GM18505 (cell line): ENCODE data around the gene PCBP4.

Experiments used
- ATAC-seq: cut with Tn5 transposase; IDR thresholded peaks from one replicate; pipeline ENCODE4 v1.9.1; 2021; ENCODE audit not compliant: unreplicated experiment
- POLR2A ChIP-seq: IDR thresholded peaks from 4 replicates; pipeline ENCODE4 v1.6.1; 2011; ENCODE audit warnings: borderline replicate concordance; ENCODE audit not compliant: insufficient read depth, insufficient read length; ENCODE audit errors: extremely low read depth

Gene PCBP4

DNA sequence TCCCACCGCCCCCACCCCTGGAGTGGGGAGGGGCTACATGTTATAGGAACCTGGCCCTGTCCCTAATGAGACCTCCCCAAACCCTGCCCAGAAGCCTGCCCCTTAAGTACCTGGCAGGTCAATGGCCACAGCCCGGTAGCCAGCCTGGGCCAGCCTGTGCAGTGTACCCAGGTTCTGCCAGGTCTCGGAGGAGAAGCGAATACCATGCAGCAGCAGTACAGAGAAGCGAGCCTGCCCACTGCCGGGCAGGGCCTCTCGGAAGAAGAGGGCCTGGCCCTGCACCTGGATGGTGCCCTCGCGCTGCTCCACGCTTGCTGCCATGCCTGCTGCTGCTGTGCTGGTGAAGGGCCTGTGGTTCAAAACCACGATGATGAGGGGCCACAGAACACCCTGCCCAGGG lies 4.1 kb upstream of the PCBP4 start:
- TF ChIP-seq POLR2A, result no peak

DNA sequence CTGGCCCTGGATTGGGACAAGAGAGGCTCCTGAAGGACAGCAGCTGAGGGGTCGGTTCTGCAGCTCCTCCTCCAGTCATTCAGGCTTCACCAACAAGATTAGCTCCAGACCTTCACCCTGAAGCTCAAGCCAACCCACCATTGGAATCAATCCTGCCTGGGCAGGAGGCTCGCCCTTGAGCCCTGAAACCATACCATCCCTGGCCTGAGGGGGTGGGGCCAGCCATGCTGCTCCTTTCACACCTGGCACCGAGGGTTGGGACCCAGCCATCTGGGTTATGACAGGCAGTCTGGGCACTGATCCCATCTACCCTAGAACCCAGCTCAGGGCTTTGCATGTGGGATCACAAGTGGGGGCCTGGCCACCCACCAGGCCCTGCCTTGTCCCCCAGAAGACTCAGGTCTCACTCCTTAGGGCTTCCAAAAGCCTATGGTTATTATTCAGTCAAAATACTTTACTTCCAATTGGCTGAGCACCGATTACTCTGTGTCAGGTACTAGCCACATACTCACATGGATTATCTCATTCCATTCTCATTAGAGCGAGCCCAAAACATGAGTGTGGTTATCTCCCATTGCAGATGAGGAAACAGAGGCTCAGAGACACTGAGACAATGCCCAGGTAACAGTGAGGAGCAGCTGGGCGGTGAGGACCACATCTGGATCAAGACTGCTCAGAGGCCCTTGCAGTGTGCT lies 3.5 kb upstream of the PCBP4 start:
- TF ChIP-seq POLR2A, result no peak
- no peak for ATAC-seq

More for the DNA sequence above, 4.1 kb upstream of the PCBP4 start:
- ATAC-seq, result no peak

DNA sequence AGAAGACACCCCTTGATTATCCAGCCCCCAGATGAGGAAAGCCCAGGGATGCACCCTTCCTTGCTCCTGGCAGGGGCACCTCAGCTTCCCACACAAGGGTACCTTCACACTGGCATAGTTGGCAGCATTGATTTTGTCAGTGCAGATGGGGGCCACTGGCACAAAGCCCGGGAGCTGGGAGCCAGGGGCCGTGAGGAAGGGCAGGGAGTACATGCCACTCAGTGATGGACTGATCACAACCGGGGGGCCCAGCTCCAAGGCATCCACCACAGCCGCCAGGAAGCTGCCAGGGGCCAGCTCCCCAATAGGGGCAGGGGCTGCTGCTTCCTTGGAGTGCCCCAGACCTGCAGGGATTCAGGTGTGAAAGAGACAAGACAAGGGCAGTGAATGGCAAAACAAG lies 2.6 kb upstream of the PCBP4 start:
- TF ChIP-seq POLR2A, result no peak
- ATAC-seq, result no peak

DNA sequence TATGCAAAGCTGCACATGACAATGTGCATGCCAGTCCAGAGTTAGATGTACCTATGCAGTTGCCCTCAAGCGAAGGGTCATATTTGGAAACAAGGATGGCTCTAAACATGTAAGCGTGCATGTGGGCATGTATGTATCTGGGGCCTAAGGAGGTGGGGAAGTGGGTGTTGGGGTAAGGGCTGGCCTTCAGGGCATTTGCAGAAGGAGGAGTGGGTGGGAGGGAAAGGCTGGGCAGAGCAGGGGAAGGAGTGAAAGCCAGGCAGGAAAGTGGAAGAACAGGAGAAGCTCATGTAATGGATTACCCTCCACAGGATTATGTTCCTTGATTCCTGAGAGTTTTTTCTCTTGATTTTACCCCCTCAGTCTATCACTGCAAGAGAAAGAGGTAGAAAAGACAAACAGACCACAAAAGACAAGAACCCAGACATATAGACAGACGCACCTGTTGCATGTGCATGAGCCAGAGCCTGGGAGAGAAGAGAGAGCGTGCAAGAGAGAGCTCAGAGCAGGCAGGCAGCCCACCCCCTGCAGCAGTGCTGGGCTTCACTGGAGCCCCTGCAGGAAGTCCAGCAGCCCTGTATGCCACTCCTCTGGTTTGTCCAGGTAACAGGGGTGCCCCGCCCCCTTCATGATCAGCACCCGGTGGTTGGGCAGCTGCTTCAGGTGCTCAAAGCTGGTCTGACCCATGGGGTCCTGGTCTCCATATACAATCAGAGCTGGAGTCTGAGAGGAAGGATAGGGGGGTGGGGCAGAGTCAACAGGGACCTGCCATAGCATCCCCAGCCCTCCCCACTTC lies 1.8 kb upstream of the PCBP4 start:
- no peak for TF ChIP-seq POLR2A

DNA sequence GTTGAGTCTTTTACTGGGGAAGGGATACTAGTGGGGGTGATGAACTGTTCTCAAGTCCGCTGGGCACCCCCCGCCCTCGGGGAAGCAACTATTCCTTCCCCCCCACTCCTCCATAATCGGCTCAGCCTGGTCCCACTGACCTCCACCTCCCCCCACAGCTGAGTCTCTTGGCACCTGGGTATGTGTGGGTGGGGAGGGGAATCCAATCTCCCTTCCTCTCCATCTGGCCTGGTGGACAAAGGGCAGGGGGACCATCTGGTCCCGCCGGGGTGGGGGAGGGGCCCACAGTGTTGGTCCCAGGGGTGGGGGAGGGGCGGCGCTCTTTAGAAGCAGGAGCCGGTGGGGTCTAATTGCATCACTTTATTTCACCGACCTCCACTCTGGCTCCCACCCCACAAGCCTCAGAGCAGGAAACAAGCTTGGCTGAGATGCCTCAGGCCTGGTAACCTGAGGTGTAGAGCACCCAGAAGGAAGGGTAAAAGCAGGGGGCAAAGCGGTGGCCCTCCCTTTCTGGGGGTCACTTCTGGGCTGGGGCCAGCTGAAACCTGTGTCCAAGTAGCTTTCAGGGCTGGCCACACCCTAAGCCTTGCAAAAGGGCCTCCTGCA lies 1.0 kb upstream of the PCBP4 start:
- no peak for ATAC-seq
- no peak for TF ChIP-seq POLR2A

More for the DNA sequence above, 1.8 kb upstream of the PCBP4 start:
- ATAC-seq, result no peak

DNA sequence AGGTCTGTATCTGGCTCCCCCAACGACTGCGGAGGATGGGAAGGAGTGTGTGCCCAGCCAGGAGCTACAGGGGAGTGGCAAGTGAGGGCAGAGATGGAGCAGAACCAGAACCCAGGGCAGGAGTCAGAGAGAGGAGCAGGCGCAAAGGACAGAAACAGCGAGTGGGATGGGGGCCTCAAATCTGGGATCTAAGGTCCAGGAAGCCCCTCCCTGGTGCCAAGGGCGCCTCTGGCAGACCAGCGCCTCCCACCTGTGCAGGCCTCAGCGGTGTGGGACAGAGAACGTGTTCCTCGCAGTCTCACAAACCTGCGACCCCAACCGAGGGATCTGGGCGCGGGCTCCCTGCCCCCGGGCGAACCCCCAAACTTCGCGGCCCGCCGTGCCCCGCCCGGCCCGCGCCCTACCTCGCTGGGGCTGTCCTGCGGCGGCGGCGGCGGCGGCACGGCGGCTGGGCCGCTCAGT lies 301 bp downstream of the PCBP4 start:
- TF ChIP-seq POLR2A, result no peak
- peak; percentile 42 for ATAC-seq

DNA sequence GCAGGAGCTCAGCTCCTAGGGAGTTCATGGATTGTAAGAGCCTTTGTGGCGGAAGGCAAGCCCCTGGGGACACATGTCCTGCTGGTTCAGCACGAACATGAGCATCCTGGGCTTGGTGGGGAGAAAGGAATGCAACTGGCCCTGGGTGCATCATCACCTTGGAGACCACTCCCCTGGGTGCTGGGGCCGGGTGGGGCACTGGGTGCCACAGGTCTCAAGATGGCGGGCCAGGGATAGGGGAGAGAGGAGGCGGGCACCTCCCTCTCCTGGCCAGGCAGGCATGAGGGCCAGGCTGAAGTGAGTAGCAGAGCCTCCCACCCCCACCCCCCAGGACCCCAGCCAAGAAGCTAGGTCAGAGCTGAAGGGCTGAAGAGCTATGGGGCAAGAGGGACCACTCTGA lies 768 bp downstream of the PCBP4 start:
- no peak for ATAC-seq
- no peak for TF ChIP-seq POLR2A

DNA sequence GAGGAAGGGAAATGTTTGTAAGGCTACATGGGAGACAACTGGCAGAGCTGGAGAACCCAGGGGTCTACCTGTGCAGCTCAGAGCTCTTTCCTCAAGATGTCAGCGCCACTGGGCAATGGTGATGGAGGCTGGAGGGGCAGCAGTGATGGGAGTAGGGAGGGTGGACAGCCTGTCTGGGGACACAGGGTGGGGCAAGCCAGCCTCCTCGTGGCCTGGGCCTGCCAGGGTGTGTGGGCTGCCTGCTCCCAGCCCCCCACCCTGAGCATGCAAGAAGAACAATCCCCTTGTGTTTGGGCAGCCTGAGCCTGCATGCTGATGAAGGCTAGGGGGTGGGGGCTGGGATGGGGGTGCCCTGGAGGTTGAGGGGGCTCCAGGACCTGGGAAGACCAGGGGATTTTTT lies 1.2 kb downstream of the PCBP4 start:
- ATAC-seq, result no peak
- no peak for TF ChIP-seq POLR2A

DNA sequence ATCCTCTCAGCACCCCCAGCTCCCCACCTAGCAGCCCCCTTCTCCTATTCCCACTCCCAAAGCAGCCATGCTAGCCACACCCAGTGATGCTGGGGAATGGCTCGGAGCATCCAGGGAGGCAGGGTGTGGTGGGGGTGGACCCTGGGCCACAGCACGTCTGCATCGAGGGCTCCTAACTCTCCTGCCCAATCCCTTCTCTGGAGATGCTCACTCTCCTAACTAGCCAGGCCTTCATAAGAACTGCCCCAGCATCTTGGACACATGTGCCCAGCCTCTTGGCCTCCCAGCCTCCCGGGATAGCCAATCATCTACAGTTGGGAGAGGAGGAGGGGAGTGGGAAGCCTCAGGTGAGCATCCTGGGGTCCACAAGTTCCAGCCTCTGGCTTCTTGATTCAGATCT lies 2.7 kb downstream of the PCBP4 start:
- no peak for ATAC-seq
- no peak for TF ChIP-seq POLR2A

DNA sequence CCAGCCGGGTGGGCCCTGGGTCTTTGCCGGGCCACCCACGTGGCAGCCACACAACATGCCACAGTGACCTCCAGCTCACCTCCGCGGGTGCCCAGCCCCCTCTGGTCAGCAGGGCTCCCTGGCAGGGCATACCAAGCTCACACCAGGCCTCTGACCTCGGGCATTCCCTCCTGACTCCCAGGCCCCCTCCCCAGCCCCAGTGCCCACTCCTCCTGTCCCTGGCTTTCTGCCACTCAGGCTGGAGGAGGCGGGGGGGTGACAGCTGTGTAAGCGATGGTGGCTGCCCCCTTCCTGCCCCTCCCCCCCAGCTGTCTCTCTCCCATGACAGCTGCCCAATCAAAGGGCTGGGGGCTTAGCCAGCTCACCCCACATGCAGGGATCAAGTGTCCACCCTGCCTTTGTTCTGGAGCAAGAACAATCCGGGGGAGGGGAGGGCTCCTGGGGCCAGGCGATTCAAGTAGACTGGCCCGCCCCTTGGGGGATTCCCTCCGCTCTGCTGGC lies 3.3 kb downstream of the PCBP4 start:
- TF ChIP-seq POLR2A, result no peak
- no peak for ATAC-seq

DNA sequence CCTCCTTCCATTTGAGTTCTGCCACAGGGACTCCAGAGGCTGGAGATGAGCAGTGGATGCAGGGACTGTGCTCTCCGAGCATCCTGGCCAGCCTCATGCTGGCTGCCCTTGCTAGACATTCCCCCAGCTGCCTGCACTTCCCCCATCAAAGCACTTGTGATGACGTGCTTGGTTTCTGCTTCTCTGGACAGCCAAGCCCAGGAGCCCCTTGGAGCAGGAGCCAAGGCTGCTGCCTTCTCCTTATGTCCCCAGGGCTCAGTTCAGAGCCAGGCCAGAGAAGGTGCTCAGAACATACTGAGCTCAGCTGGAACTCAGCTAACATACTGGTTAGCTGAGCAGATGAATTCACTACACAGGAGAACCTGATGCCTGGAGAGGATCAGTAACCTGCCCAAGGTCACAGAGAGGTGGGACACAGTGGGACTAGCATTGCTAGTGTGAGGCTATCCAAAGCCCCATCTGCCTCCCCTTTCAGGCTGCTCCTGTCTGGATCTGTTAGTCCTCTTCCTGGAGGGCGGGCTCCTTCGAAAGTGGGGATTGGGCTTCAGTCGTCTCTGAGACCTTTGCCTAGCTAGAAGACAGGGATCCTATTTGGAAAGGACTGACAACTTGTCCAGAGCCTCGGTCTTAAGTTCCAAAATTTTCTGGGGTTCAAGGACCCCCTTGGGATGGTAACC lies 4.3 kb downstream of the PCBP4 start:
- TF ChIP-seq POLR2A, result no peak

DNA sequence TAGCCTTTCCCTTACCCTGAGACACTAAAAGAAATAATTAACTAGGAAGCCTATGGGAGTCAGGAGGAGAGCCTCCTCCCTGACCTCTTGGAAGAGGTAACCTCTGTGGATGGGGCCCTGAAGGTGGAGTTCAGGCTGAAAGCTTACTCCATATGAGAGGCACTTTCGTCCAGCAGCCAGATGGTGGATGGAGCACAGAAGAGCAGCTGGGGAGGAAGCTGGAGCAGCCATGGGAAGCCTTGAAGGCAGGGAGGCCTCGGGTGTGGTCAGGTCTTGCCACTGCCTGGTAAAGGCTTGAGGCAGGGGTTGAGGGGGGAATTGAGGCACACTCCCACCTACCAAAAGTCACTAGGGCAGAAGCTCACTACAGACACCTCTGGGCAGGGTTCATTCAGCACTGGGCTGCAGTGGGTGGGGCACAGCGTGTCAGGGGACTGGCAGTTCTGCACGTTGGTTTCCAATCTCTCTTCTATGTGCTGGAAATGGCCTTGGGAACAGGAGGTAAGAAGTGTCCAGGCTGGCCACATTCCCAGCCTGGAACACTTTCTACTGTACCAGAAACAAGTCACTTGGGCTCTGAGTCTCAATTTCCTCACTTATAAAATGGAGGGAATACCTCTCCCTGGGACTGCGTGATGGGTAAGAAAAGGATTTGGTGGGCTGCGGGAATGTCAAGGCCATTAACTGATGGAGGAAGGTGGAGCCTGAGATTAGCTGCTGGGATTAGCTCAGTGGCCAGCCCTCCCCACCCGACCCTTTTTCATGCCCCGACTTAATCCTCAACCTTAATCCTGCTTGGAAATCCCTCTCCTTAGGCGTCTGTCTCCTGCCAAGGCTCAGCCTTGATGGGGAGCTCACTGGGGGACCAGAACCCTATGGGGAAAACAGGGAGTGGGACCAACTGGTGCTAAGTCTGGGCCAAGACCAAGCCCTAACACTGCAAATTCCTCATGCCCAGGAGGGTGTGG lies 5.4 kb downstream of the PCBP4 start:
- TF ChIP-seq POLR2A, result no peak
- ATAC-seq, result no peak

More for the DNA sequence above, 4.3 kb downstream of the PCBP4 start:
- no peak for ATAC-seq
